Skeletal muscle satellite cell (primary cell): ENCODE results near the gene ATP9B.

Source experiments
- H3K27me3 ChIP-seq: 2 replicates; pipeline ENCODE4 v1.7.0; 2013; ENCODE audit warnings: low read length; ENCODE audit not compliant: control insufficient read depth, insufficient read depth
- H3K36me3 ChIP-seq: 2 replicates; pipeline ENCODE4 v1.7.0; 2013; ENCODE audit warnings: mild to moderate bottlenecking, control low read depth, low read length; ENCODE audit not compliant: insufficient read depth
- H3K4me1 ChIP-seq: 2 replicates; pipeline ENCODE4 v1.7.0; 2013; ENCODE audit warnings: low read length; ENCODE audit not compliant: control insufficient read depth, insufficient read depth
- H3K4me2 ChIP-seq: 2 replicates; pipeline ENCODE4 v1.7.0; 2013; ENCODE audit warnings: mild to moderate bottlenecking, low read length
- H3K4me3 ChIP-seq: 2 replicates; pipeline ENCODE4 v1.7.0; 2013; ENCODE audit warnings: low read length
- H3K9ac ChIP-seq: 2 replicates; pipeline ENCODE4 v1.7.0; 2013; ENCODE audit warnings: mild to moderate bottlenecking, low read depth, low read length, moderate library complexity
- H3K9me3 ChIP-seq: replicated peaks from 2 replicates; pipeline ENCODE4 v1.7.0; 2013; ENCODE audit warnings: mild to moderate bottlenecking, control low read depth, low read length

Gene ATP9B

GRCh38 chr18:79305911-79306310 is 236.7 kb downstream of the ATP9B start:
- Histone ChIP-seq H3K27me3 (no peaks in the 10 kb centered on the region), H3K4me3 (no peak overlapping the region), H3K36me3 (peaks cover 10% of the 10 kb centered on the region), H3K4me1 (peaks cover 5% of the 10 kb centered on the region), H3K9me3 (no peaks in the 10 kb centered on the region), H3K9ac (no peak overlapping the region), H3K4me2 (no peak overlapping the region)

GRCh38 chr18:79309614-79310358 is 240.6 kb downstream of the ATP9B start:
- Histone ChIP-seq H3K9ac (no peak overlapping the region), H3K36me3 (peaks cover 10% of the 10 kb centered on the region), H3K4me2 (no peak overlapping the region), H3K4me1 (no peaks in the 10 kb centered on the region), H3K9me3 (no peaks in the 10 kb centered on the region), H3K27me3 (no peaks in the 10 kb centered on the region), H3K4me3 (no peak overlapping the region)

DNA sequence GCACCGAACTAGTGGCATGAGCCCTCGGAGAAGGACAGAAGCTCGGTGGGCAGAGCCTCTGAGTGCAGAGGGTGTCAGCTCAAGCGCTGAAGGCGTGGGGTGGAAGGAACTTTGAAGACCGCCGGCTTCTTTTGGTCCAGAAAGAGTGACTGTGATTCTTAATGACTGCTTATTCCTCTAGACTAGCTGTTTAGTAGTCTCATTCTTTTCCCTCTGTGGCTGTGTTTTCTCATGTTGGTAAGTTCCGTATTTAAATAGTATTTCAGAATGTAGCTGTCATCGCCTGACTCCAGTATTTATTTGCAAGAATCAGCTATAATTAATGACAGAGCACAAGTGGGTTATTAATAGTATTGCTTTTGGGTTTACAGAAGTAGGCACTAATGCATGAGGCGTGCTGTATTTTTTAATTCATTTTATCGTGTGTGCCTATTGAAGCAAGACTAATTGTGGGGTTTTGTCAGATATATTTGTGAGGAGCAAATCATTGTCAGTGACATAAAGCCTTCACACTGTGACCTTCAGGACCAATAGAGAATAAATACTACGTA is 245.7 kb downstream of the ATP9B start:
- Histone ChIP-seq H3K4me2 (no peak overlapping the region), H3K9me3 (no peaks in the 10 kb centered on the region), H3K4me1 (no peaks in the 10 kb centered on the region), H3K36me3 (no peaks in the 10 kb centered on the region), H3K27me3 (no peaks in the 10 kb centered on the region), H3K4me3 (no peak overlapping the region), H3K9ac (no peak overlapping the region)

GRCh38 chr18:79315596-79315995 is 246.4 kb downstream of the ATP9B start:
- Histone ChIP-seq H3K4me2 (no peak overlapping the region), H3K9ac (no peak overlapping the region), H3K4me3 (no peak overlapping the region), H3K27me3 (no peaks in the 10 kb centered on the region), H3K36me3 (no peaks in the 10 kb centered on the region), H3K4me1 (no peaks in the 10 kb centered on the region), H3K9me3 (no peaks in the 10 kb centered on the region)

DNA sequence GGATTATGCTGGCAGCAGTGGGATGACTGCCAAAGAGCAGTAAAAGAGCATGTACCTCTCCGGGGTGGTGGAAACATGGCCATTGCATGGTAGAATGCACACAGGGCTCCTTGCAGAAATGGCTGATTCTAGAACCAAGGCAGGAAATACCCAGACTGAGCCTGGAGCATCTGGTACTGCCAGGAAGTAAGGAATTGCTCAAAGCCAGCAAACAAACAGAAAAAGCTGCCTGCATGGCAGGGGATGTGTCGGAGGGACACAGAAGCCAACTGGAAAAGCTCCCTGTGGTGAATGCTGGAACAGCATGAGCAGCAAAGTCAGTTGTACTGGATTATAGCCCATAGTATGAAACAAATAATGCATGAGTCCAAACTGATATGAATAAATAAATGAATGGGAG is 248.5 kb downstream of the ATP9B start:
- Histone ChIP-seq H3K36me3 (no peaks in the 10 kb centered on the region), H3K4me1 (no peaks in the 10 kb centered on the region)

GRCh38 chr18:79318142-79318673 is 249.0 kb downstream of the ATP9B start:
- Histone ChIP-seq H3K4me1 (no peaks in the 10 kb centered on the region), H3K27me3 (no peaks in the 10 kb centered on the region), H3K9me3 (no peaks in the 10 kb centered on the region), H3K36me3 (no peaks in the 10 kb centered on the region), H3K4me2 (no peak overlapping the region), H3K9ac (no peak overlapping the region), H3K4me3 (no peak overlapping the region)

More for the DNA sequence above, 248.5 kb downstream of the ATP9B start:
- Histone ChIP-seq H3K4me3 (no peak overlapping the region), H3K27me3 (no peaks in the 10 kb centered on the region), H3K9me3 (no peaks in the 10 kb centered on the region), H3K4me2 (no peak overlapping the region), H3K9ac (no peak overlapping the region)

DNA sequence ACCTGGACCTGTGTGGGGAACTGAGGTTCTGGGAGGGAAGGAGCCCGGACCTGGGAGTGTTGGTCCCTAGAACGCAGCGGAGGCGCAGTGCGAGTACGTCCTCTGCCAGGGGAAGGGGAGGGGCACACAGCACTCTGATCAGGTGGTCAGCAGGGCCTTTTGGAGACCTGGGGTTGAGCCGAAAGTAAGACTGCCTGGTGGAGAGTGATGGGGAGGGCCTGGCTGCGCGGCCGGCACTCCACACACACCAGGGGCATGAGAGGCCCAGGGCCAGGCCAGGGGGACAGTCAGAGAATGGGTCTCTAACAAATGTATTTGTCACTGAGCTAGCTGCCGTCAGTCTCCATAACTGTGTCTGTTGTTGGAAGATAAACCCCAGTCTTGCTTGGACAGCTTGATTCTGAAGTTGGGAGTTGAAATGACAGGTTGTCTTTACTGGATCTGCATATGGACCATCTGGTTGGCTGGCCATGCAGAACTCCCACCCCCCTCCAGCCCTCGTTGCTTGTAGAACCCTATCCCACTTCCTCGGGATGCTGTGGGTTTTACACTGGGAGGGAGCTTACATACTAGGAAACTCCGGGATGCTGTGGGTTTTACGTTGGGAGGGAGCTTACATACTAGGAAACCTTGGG is 251.1 kb downstream of the ATP9B start:
- Histone ChIP-seq H3K9me3 (no peaks in the 10 kb centered on the region), H3K4me3 (no peak overlapping the region), H3K9ac (no peak overlapping the region), H3K27me3 (no peaks in the 10 kb centered on the region), H3K36me3 (no peaks in the 10 kb centered on the region), H3K4me2 (no peak overlapping the region), H3K4me1 (no peaks in the 10 kb centered on the region)

- Histone ChIP-seq H3K4me3 (no peak overlapping the region), H3K27me3 (no peaks in the 10 kb centered on the region), H3K9ac (no peak overlapping the region), H3K4me1 (no peaks in the 10 kb centered on the region), H3K4me2 (no peak overlapping the region), H3K9me3 (no peaks in the 10 kb centered on the region), H3K36me3 (no peaks in the 10 kb centered on the region)
These were observed 252.6 kb downstream of the ATP9B start for GRCh38 chr18:79321625-79322405.

- no peak overlapping the region for H3K9ac ChIP-seq
- H3K36me3 ChIP-seq: no peaks in the 10 kb centered on the region
- H3K4me1 ChIP-seq: no peaks in the 10 kb centered on the region
- no peaks in the 10 kb centered on the region for H3K27me3 ChIP-seq
- H3K4me2 ChIP-seq: no peak overlapping the region
- H3K4me3 ChIP-seq: no peak overlapping the region
- H3K9me3 ChIP-seq: no peaks in the 10 kb centered on the region
These were observed 253.2 kb downstream of the ATP9B start for GRCh38 chr18:79322441-79322840.

- no peaks in the 10 kb centered on the region for H3K27me3 ChIP-seq
- no peaks in the 10 kb centered on the region for H3K36me3 ChIP-seq
- H3K4me2 ChIP-seq: no peak overlapping the region
- H3K9me3 ChIP-seq: no peaks in the 10 kb centered on the region
- H3K4me3 ChIP-seq: no peak overlapping the region
- no peaks in the 10 kb centered on the region for H3K4me1 ChIP-seq
- no peak overlapping the region for H3K9ac ChIP-seq
These were observed 254.3 kb downstream of the ATP9B start for GRCh38 chr18:79323471-79323870.
